SHP77 treated with DMSO at 0.1 percent for 48 hours (cell line): Measurements from ENCODE around the gene CXCL14.

Experiments
- DNase-seq: peaks from one replicate; lab custom pipeline; 2025; lab: John Stamatoyannopoulos, UW

The CXCL14 gene

GRCh38 chr5:135567661-135568060, 11.1 kb downstream of the CXCL14 start:
- no peak for DNase-seq

- DNase-seq = no peak
Observed at GRCh38 chr5:135566422-135567400, 12.1 kb downstream of the CXCL14 start.

GRCh38 chr5:135565725-135566421, 12.9 kb downstream of the CXCL14 start:
- DNase-seq = no peak

- DNase-seq = no peak
Observed at GRCh38 chr5:135565266-135565665, 13.5 kb downstream of the CXCL14 start.

- DNase-seq = no peak
Observed at GRCh38 chr5:135564331-135564730, 14.5 kb downstream of the CXCL14 start.

GRCh38 chr5:135561266-135561665, 17.5 kb downstream of the CXCL14 start:
- DNase-seq = no peak

GRCh38 chr5:135560858-135561257, 17.9 kb downstream of the CXCL14 start:
- peak; percentile 25 for DNase-seq

- no peak for DNase-seq
Observed at GRCh38 chr5:135559354-135559753, 19.4 kb downstream of the CXCL14 start.

- no peak for DNase-seq
Observed at GRCh38 chr5:135557076-135557838, 21.5 kb downstream of the CXCL14 start.

GRCh38 chr5:135556620-135557019, 22.2 kb downstream of the CXCL14 start:
- DNase-seq = no peak

- DNase-seq = no peak
Observed at GRCh38 chr5:135555530-135555929, 23.3 kb downstream of the CXCL14 start.

- peak; percentile 8 for DNase-seq
Observed at GRCh38 chr5:135553688-135554462, 24.9 kb downstream of the CXCL14 start.

- DNase-seq = peak; percentile 36
Observed at GRCh38 chr5:135551593-135552447, 27.0 kb downstream of the CXCL14 start.

GRCh38 chr5:135549413-135549812, 29.4 kb downstream of the CXCL14 start:
- DNase-seq = no peak

GRCh38 chr5:135547590-135548254, 31.1 kb downstream of the CXCL14 start:
- DNase-seq = no peak

- no peak for DNase-seq
Observed at GRCh38 chr5:135546912-135547311, 31.9 kb downstream of the CXCL14 start.

GRCh38 chr5:135546101-135546500, 32.7 kb downstream of the CXCL14 start:
- no peak for DNase-seq

GRCh38 chr5:135545099-135545498, 33.7 kb downstream of the CXCL14 start:
- DNase-seq = no peak

- DNase-seq = no peak
Observed at GRCh38 chr5:135543485-135544304, 35.1 kb downstream of the CXCL14 start.
